NK-92 (cell line): ENCODE results near the gene C1QL3.

ENCODE experiments used
- DNase-seq: peaks from one replicate; lab custom pipeline; 2025; ENCODE audit not compliant: unreplicated experiment; lab: John Stamatoyannopoulos, UW

C1QL3 gene

GRCh38 chr10:16521311-16522016 is at the start of gene C1QL3:
C1QL3 (minus strand) TSS chr10:16521879; CDS start chr10:16521065, 814 bp downstream.
- DNase-seq = no peak

- no peak for DNase-seq
These were observed 49.1 kb upstream of the C1QL3 start for GRCh38 chr10:16570731-16571130.

GRCh38 chr10:16566202-16566805 is 44.6 kb upstream of the C1QL3 start:
- DNase-seq = no peak

GRCh38 chr10:16565604-16566003 is 43.9 kb upstream of the C1QL3 start:
- no peak for DNase-seq

- DNase-seq = no peak
These were observed 41.2 kb upstream of the C1QL3 start for GRCh38 chr10:16562891-16563290.

GRCh38 chr10:16559236-16559773 is 37.6 kb upstream of the C1QL3 start:
- DNase-seq = no peak

- no peak for DNase-seq
These were observed 26.3 kb upstream of the C1QL3 start for GRCh38 chr10:16547973-16548372.

GRCh38 chr10:16545116-16545736 is 23.5 kb upstream of the C1QL3 start:
- DNase-seq = no peak

GRCh38 chr10:16544591-16544990 is 22.9 kb upstream of the C1QL3 start:
- DNase-seq = no peak

- DNase-seq = no peak
These were observed 22.4 kb upstream of the C1QL3 start for GRCh38 chr10:16544099-16544498.

GRCh38 chr10:16536155-16536554 is 14.5 kb upstream of the C1QL3 start:
- no peak for DNase-seq

GRCh38 chr10:16529853-16530252 is 8.2 kb upstream of the C1QL3 start:
- no peak for DNase-seq

- no peak for DNase-seq
These were observed 5.8 kb upstream of the C1QL3 start for GRCh38 chr10:16527452-16527851.

- DNase-seq = no peak
These were observed 779 bp downstream of the C1QL3 start for GRCh38 chr10:16520900-16521299.

- no peak for DNase-seq
These were observed 1.5 kb downstream of the C1QL3 start for GRCh38 chr10:16519908-16520861.

- no peak for DNase-seq
These were observed 2.3 kb downstream of the C1QL3 start for GRCh38 chr10:16519250-16519907.

GRCh38 chr10:16518822-16519221 is 2.9 kb downstream of the C1QL3 start:
- DNase-seq = no peak

- no peak for DNase-seq
These were observed 10.8 kb downstream of the C1QL3 start for GRCh38 chr10:16510843-16511242.

GRCh38 chr10:16509996-16510395 is 11.7 kb downstream of the C1QL3 start:
- no peak for DNase-seq

GRCh38 chr10:16505161-16505560 is 16.5 kb downstream of the C1QL3 start:
- no peak for DNase-seq
